Gastrocnemius medialis (tissue), 4 donors: Measurements from ENCODE around the gene ROBO1.

Experiments
- CTCF ChIP-seq, 5 experiments: fragments of 450-650 bp in 3 of 5; fragments of 200-600 bp in 2 of 5; sonication (generic) in 2 of 5; IDR thresholded peaks in 4 of 5; conservative IDR thresholded peaks in 1 of 5; 1 replicate in 4 of 5; 2 replicates in 1 of 5; pipeline ENCODE4 v1.5.1; 2016 to 2019; ENCODE audit warnings: antibody characterized with exemption in 5 of 5, mild to moderate bottlenecking in 3 of 5, moderate library complexity in 3 of 5
- POLR2A ChIP-seq, 2 donors: fragments of 450-650 bp; IDR thresholded peaks; one replicate each; pipeline ENCODE4 v1.6.1; 2017; ENCODE audit warnings: antibody characterized with exemption in 2 of 2, mild to moderate bottlenecking in 2 of 2, moderate library complexity in 2 of 2

GRCh38 chr3:78818161-78818985 is 949.4 kb downstream of the ROBO1 start:
- TF ChIP-seq POLR2A (IDR thresholded peaks at IDR 0.05), result no peak
- no peak for TF ChIP-seq CTCF (IDR thresholded peaks at IDR 0.05 in 4 of 5, conservative IDR thresholded peaks at IDR 0.05 in 1 of 5)
